OCI-LY7 (cell line): ENCODE data around the gene AADAC. TPM values are rescaled to one million over a fixed set of nuclear protein-coding genes. Genes with fewer than 3 reads are reported as not detected.

Experiments used
- BruUV-seq: library from RNA; stranded (reverse); fragments of 400-500 nt; replicated peaks from 2 replicates; lab custom pipeline; 2021; lab: Mats Ljungman, UMichigan
- CTCF ChIA-PET: fragments of 300-600 bp; sonication (Branson Sonifier 250); formaldehyde crosslinking; loops from one replicate; lab custom pipeline; 2022; ENCODE audit warnings: antibody characterized with exemption; ENCODE audit not compliant: unreplicated experiment; lab: Charles Lee
- POLR2A ChIA-PET: fragments of 300-600 bp; sonication (Branson Sonifier 250); formaldehyde crosslinking; loops from one replicate; lab custom pipeline; 2022; ENCODE audit warnings: antibody characterized with exemption; lab: Charles Lee
- DNase-seq: peaks from one replicate; pipeline ENCODE4 v3.0.0-alpha.2; 2015; ENCODE audit warnings: low spot score
- H2AFZ ChIP-seq: fragments of 200-600 bp; sonication (generic), shearing (Covaris generic); 2 replicates; pipeline ENCODE4 v1.6.1; 2014; ENCODE audit warnings: mild to moderate bottlenecking, antibody characterized with exemption, low read length, moderate library complexity
- H3K27ac ChIP-seq: fragments of 200-600 bp; sonication (generic); 2 replicates; pipeline ENCODE4 v1.5.1; 2014; ENCODE audit warnings: mixed run types, low read depth, mild to moderate bottlenecking, moderate library complexity, low read length, inconsistent platforms; ENCODE audit not compliant: poor library complexity, severe bottlenecking
- H3K36me3 ChIP-seq: fragments of 200-600 bp; sonication (generic); 2 replicates; pipeline ENCODE4 v1.6.1; 2014; ENCODE audit warnings: mild to moderate bottlenecking, antibody characterized with exemption, low read length, moderate library complexity, mixed read lengths; ENCODE audit not compliant: insufficient read depth
- H3K4me1 ChIP-seq: fragments of 200-600 bp; sonication (generic); 2 replicates; pipeline ENCODE4 v1.5.1; 2014; ENCODE audit warnings: mild to moderate bottlenecking, low read length; ENCODE audit not compliant: insufficient read depth, poor library complexity, severe bottlenecking
- H3K4me2 ChIP-seq: fragments of 200-600 bp; sonication (generic); 2 replicates; pipeline ENCODE4 v1.6.1; 2014; ENCODE audit warnings: mild to moderate bottlenecking, low read length
- H3K4me3 ChIP-seq: fragments of 200-600 bp; sonication (generic); 2 replicates; pipeline ENCODE4 v1.5.1; 2014; ENCODE audit warnings: mild to moderate bottlenecking, low read depth, low read length; ENCODE audit not compliant: poor library complexity, severe bottlenecking
- H3K79me2 ChIP-seq: fragments of 200-600 bp; sonication (generic); 2 replicates; pipeline ENCODE4 v1.6.1; 2016; ENCODE audit warnings: low read depth, mild to moderate bottlenecking, low read length, moderate library complexity, mixed read lengths; ENCODE audit not compliant: insufficient read depth
- H3K9me2 ChIP-seq: fragments of 200-600 bp; sonication (generic); 2 replicates; pipeline ENCODE4 v1.6.1; 2016; ENCODE audit warnings: mild to moderate bottlenecking, low read length, mixed read lengths; ENCODE audit not compliant: insufficient read depth
- H3K9me3 ChIP-seq: fragments of 200-600 bp; sonication (generic); 2 replicates; pipeline ENCODE4 v1.6.1; 2014; ENCODE audit warnings: mild to moderate bottlenecking, mixed run types, low read length, mixed read lengths
- H4K20me1 ChIP-seq: fragments of 200-600 bp; sonication (generic); 2 replicates; pipeline ENCODE4 v1.6.1; 2014; ENCODE audit warnings: mild to moderate bottlenecking, antibody characterized with exemption, low read length, moderate library complexity, mixed read lengths; ENCODE audit not compliant: insufficient read depth
- EZH2phosphoT487 ChIP-seq: fragments of 200-600 bp; sonication (generic); IDR thresholded peaks from 2 replicates; pipeline ENCODE4 v1.6.1; 2018; ENCODE audit warnings: low read depth, borderline replicate concordance, mild to moderate bottlenecking, mixed run types, antibody characterized with exemption, low read length, moderate library complexity, mixed read lengths
- intact Hi-C: fragments of 100-400 bp; cut with micrococcal nuclease; formaldehyde crosslinking; loops from one replicate; pipeline ENCODE4 v1.10.0; 2022; ENCODE audit not compliant: unreplicated experiment
- total RNA-seq, 2 experiments: library from RNA; depleted of rRNA in 1 of 2; stranded (reverse); fragments of >200 nt in 1 of 2; shearing (Covaris generic) in 1 of 2; gene quantifications; 2 replicates each; pipeline ENCODE4 v1.2.3, GENCODE V29; 2014 to 2022
- TF ChIP-seq, protein P1 (sequence below): fragments of 200-600 bp; sonication (generic); conservative IDR thresholded peaks from 2 replicates; pipeline ENCODE4 v1.5.1; 2014; ENCODE audit warnings: mild to moderate bottlenecking, antibody characterized with exemption, low read length, moderate library complexity, mixed read lengths

The AADAC gene
- total RNA-seq, 2 experiments from 2014 or later: not detected

DNA sequence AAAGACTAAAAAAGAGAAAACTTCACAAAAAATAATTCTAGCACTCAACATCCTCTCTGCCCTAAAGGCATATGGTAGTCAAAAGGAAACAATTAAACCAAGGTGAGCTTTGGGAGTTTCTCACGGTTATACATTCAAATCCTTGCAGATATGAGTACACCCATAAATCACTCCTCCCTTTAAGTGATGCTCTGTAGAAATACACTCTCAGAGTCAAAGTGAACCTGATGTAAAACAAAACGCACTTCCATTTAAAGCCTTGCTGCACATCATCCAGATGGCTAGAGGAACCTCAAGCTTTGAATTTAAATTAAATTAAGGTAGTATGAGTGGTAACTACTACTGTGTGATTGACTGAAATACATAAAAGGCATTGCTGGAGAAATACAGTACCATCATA, 36.0 kb upstream of the AADAC start:
- no peaks in the 10 kb centered on the region for H3K9me2 ChIP-seq
- H2AFZ ChIP-seq: no peak overlapping the region
- CTCF ChIA-PET: no interaction called here
- H3K4me1 ChIP-seq: no peaks in the 10 kb centered on the region
- no peak overlapping the region for H3K27ac ChIP-seq
- H4K20me1 ChIP-seq: no peaks in the 10 kb centered on the region
- TF ChIP-seq, protein P1, sequence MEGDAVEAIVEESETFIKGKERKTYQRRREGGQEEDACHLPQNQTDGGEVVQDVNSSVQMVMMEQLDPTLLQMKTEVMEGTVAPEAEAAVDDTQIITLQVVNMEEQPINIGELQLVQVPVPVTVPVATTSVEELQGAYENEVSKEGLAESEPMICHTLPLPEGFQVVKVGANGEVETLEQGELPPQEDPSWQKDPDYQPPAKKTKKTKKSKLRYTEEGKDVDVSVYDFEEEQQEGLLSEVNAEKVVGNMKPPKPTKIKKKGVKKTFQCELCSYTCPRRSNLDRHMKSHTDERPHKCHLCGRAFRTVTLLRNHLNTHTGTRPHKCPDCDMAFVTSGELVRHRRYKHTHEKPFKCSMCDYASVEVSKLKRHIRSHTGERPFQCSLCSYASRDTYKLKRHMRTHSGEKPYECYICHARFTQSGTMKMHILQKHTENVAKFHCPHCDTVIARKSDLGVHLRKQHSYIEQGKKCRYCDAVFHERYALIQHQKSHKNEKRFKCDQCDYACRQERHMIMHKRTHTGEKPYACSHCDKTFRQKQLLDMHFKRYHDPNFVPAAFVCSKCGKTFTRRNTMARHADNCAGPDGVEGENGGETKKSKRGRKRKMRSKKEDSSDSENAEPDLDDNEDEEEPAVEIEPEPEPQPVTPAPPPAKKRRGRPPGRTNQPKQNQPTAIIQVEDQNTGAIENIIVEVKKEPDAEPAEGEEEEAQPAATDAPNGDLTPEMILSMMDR: no peak
- no peak for TF ChIP-seq EZH2phosphoT487
- DNase-seq: no peak
- no peaks in the 10 kb centered on the region for H3K79me2 ChIP-seq
- no peak overlapping the region for H3K4me2 ChIP-seq
- intact Hi-C loops: no loop called here
- no peak overlapping the region for H3K4me3 ChIP-seq
- no peaks in the 10 kb centered on the region for H3K36me3 ChIP-seq
- BruUV-seq: no TSS peak
- POLR2A ChIA-PET: interaction anchor here (1.5 kb wide), 1 partner anchor 120 kb away, joined by 4 read pairs; no protein-coding TSS in a partner anchor
- H3K9me3 ChIP-seq: no peaks in the 10 kb centered on the region

DNA sequence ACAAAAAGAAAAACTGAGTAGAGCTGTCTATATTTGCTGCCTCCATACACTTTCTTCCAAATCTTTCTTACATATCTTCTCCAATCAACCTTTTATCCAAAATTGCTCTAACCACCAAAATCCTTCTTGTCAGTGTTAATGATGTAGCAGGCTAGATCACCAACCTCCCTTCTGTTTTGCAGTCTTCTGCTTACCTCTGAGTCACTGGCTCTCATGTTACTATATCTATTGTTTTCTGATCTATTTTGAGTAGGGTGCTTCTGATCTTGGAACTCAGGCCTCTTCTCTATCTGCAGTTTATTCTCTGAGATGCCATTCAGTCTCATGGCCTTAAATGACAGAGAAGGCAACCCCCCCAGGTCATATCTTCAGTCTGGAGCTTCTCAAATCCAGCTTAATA, 26.3 kb upstream of the AADAC start:
- no TSS peak for BruUV-seq
- intact Hi-C loops: no loop called here
- no peak for DNase-seq
- Histone ChIP-seq H3K79me2 (no peaks in the 10 kb centered on the region), H3K36me3 (no peaks in the 10 kb centered on the region), H3K4me3 (no peak overlapping the region), H3K27ac (no peak overlapping the region), H3K4me1 (no peaks in the 10 kb centered on the region), H3K9me2 (peaks cover 8% of the 10 kb centered on the region; the same call in 1 of the 2 replicates), H4K20me1 (no peaks in the 10 kb centered on the region), H3K4me2 (no peak overlapping the region), H2AFZ (no peak overlapping the region), H3K9me3 (no peaks in the 10 kb centered on the region)
- ChIA-PET CTCF (no interaction called here), POLR2A (interaction anchor here (1.2 kb wide), 1 partner anchor 28 kb away, joined by 3 read pairs; no protein-coding TSS in a partner anchor)
- no peak for TF ChIP-seq EZH2phosphoT487
- TF ChIP-seq, protein P1: no peak

DNA sequence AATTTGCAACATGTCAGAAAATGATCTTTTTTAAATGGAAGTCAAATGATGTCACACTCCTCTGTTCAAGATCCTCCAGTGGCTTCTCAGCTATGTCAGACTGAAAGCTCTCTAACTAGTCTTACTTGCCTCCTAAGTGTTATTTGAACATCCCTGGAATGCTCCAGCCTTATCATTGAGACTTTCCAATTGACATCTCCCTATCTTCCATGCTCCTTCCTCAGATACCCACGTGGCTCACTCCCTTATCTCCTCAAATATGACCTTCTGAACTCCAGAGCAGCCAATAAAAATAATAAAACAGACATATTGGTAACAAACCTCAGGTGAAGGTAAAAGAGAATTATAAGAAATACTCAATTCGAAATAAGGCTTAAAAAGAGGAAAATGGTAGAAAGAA, 25.5 kb upstream of the AADAC start:
- no peak overlapping the region for H3K4me2 ChIP-seq
- no peak for DNase-seq
- H3K9me2 ChIP-seq: peaks cover 8% of the 10 kb centered on the region; the same call in 1 of the 2 replicates
- intact Hi-C loops: no loop called here
- no peaks in the 10 kb centered on the region for H3K79me2 ChIP-seq
- no peak overlapping the region for H2AFZ ChIP-seq
- ChIA-PET POLR2A (interaction anchor here (0.8 kb wide), 1 partner anchor 11 kb away, joined by 3 read pairs; no protein-coding TSS in a partner anchor), CTCF (no interaction called here)
- H3K27ac ChIP-seq: no peak overlapping the region
- no TSS peak for BruUV-seq
- H3K4me1 ChIP-seq: no peaks in the 10 kb centered on the region
- H4K20me1 ChIP-seq: no peaks in the 10 kb centered on the region
- TF ChIP-seq, protein P1: no peak
- TF ChIP-seq EZH2phosphoT487: no peak
- H3K36me3 ChIP-seq: no peaks in the 10 kb centered on the region
- no peak overlapping the region for H3K4me3 ChIP-seq
- no peaks in the 10 kb centered on the region for H3K9me3 ChIP-seq
